ENCODE data around the gene CLDN19.

CLDN19 gene, protein sequence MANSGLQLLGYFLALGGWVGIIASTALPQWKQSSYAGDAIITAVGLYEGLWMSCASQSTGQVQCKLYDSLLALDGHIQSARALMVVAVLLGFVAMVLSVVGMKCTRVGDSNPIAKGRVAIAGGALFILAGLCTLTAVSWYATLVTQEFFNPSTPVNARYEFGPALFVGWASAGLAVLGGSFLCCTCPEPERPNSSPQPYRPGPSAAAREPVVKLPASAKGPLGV

DNA sequence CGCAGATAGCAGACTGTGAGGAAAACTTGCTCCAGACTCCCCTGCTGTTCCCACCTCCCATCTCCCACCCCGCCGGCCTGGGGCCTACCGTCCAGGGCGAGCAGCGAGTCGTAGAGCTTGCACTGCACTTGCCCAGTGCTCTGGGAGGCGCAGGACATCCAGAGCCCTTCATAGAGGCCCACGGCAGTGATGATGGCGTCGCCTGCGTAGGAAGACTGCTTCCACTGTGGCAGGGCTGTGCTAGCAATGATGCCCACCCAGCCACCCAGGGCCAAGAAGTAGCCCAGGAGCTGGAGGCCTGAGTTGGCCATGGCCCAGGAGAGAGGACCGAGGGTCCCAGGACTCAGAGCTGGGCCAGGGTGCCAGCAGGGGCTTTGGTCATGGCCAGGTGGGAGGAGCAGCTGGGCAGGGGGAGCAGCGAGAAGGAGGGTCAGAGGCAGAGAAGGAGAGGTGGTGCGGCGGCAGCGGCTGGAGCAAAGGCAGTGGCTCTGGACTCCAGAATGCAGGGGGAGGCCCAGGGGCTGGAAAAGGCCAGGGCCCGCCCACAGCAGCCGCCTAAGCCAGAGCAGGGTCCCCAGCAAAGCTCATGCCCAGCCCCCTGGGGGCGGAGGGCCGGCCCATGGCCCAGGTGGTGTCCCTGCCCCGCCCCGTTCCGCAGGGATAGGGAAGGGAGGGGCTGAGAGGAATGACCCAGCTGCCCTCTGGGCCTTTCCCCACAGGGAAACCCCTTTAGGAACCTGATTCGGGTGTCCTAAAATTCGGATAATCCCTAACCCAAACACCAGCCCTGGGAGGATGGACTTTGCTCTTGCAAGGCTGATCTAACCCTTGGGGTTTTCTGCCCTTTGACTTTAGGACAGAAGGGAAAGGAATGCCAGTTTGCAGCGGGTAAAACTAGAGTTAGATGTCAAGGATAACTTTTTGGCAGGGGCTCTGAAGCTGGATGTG is at the start of gene CLDN19:
TSS of gene CLDN19 (minus strand) at position 484 of the 948 bp plus-strand sequence. CDS start at position 311, 173 bp downstream.
- DNase-seq (ENCODE audit: low spot score), result no peak

DNA sequence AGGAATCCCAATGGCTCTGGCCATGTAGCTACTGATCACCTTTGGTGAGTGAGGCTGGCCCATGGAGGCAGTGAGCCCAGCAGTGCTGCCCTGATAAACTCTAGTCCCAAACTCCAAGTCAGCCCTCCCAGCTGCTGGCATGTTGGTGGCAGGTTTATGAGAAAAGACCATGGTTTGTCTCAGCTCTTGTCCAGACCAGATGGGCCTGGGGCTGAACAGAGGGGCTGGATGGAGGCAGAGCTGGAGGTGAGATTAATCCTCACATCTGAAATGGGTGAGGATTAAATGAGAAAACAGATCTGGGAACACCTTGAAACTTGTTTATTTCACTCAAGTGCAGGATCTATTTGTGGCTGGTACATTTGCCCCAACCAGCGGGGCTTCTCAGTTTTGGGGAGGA is 48.0 kb upstream of the CLDN19 start:
- DNase-seq (ENCODE audit: low spot score), result no peak

DNA sequence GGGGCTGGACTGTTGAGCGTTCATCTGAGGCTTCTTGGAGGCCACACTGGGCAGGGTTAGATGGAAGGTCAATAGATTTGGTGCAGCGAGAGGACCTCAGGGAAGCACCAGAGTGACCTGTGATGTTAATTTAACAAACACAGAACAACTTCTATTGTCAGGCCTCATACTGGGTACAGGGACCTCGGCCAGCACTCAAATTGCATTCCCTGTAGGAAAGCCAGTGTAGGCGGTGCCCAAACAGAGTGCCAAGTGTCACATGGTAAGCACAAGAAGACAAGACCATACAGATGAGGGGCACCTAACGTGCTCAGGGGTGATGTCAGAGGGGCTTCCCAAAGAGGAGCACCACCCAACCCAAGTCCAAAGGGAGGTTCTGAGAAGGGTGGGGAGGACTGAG is 46.1 kb upstream of the CLDN19 start:
- DNase-seq (ENCODE audit: low spot score), result no peak

DNA sequence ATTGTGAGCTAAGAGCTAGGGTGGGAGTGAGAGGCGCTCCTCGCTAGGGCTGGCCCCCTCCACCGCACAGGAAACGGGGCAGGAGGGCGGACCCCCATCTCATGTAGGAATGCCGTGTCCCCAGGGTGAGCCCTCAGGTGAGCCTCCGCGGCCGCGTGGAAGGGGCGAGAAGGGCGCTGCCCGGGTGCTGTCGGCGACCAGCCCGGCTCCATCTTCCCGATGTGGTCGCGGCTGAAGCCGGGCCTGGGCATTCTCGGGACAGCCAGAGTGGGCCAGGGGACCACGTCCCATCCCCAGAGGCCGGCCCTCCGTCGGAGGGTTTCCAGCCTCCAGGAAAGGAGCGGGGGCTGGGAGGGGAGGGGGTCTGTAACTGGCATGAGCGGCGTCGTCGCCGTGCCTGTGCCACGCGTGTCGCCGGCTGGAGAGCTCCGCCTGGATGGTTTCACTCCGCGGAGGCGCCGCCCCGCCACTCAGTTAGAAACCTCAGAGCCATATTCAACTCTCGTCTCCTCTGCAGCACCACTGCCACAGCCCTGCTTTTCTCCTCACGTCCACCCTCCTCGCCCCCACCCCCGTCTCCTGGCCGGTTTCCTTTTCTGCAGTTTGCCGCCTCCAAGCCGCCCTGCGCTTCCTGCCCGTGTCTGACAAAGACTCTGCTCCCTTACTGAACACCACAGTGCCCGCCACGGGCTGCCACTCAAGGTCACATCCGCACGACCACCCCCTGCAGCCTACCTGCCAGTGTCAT is 45.1 kb upstream of the CLDN19 start, which contains the start of gene TMEM269:
TSS of gene TMEM269 (plus strand) at position 46 of the 748 bp plus-strand sequence. CDS start 4,903 bp downstream, outside the sequence.
- DNase-seq (ENCODE audit: low spot score), result no peak

DNA sequence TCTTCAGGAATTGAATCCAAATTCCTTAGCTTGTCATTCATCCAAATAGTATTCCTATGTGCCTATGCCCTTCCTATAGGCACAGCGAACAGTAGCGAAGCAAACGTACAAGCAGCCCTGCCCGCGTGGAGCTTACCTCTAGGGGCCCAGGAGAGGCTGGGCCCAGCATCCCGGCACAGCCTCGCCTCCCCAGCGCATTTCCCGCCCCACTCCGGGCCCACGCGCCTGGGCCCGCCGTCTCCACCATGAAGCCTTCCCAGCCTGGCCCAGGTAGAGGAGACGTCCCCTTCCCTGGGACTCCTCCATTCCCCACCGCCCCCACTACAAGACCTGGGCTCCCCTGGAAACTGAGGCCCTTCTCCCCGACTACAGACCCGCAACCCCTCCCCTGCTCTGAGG is 44.5 kb upstream of the CLDN19 start:
- no peak for DNase-seq (ENCODE audit: low spot score)

DNA sequence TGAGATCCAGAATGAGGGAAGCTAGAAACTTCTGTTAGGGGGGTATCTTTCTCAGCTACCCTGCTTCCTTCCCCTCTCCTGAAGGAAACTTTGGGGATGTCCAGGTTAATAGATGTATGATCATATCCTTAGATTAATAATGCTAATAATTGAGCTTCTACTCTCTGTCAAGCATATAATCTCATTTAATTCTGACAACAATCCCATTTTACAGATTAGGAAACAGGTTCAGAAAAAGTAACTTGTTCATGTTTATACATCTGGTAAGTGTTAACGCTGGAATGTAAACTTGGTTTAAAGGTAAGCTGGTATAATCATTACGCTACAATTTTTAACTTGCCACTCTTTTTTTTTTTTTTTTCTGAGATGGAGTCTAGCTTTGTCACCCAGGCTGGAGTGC is 43.1 kb upstream of the CLDN19 start:
- no peak for DNase-seq (ENCODE audit: low spot score)

DNA sequence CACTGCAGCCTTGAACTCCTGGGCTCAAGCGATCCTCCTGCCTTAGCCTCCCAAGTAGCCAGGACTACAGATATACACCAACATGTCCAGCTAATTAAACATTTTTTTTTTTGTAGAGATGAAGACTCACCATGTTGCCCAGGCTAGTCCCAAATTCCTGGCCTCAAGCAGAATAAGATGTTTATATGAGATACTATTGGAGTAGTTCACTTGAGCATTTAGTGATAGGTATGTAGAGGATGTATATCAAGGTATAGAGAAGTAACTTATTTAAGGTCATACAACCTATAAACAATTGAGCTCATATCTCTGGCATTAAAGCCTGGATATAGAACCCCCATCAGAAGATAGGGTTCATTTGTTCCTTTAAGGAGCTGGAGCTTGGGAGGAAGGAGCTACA is 40.1 kb upstream of the CLDN19 start:
- no peak for DNase-seq (ENCODE audit: low spot score)

DNA sequence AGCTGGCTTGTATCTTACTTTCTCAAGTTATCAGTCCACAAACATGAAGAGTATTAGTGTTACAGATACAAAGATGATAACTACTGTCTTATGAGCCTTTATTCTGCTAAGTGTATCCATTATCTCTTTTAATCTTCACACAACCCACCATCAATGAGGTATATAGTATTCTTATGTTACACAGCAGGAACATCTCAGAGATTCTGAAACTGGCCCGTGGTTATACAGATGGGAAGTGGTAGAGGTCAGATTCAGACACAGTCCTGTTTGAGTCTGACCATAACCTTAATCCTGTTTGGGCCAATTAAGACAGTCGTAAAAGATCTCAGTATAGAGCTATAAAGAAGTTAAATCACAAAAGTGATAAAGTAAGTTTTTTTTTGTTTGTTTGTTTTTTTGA is 39.7 kb upstream of the CLDN19 start:
- no peak for DNase-seq (ENCODE audit: low spot score)

DNA sequence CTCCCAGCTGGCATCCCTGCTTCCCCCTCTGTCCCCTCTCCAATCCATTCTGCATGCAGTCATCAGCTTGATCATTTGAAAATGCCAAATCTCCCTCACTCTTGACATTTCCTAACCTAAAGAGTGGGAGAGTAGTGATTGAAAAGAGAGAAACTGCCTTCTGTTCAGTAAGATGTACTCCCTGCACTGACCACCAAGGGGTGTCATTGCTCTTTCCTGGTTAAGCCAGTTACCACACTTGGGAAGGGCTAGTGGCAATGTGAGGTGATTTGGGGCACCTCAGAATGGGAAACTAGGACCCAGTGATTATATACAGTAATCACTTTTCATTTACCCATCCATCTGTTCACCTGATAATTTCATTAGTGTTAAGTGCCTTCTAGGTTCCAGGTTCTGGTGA is 37.8 kb upstream of the CLDN19 start:
- DNase-seq (ENCODE audit: low spot score), result no peak

DNA sequence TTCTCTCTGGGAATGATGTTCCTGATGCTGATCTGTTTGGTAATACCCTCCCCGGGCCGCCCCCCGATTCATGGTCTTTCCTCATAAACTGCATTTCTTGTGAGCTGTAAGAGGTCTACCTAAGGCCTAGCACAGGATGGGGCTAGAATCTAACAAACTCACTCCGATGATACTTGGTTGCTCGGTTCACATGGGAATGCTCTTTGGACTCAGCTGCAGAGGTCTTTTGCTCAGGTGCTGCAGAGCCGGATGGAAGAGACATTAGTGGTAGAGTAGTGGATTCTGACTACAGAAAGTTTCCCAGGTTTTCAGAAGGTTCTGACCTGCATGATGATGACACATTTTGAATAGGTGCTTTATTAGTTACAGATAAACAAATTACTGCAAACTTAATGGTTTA is 36.5 kb upstream of the CLDN19 start:
- no peak for DNase-seq (ENCODE audit: low spot score)

DNA sequence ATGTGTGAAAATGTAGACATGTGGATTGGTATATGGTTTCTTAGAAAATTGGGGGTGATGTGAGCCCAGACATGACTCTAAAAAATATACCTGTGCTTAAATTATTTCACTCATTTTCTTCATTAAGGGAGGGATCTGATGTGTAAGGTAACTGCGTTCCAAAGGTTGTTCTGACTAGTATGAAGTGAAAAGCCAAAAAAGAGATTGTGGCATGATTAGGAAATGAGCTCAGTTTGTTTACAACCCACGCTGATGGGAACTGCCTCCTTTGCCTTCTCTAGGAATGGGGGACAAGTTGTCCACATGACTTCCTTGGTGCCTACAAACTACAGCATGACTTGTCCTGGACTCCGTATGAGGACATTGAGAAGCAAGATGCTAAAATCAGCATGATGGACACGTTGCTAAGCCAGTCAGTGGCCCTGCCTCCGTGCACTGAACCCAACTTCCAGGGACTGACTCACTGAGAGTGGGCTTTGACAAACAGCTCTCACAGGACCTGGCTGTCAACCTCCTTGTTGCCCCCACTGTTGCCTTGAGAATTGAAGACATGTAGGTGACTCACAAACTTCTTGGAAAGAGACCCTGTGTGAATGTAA is 35.0 kb upstream of the CLDN19 start:
- no peak for DNase-seq (ENCODE audit: low spot score)

DNA sequence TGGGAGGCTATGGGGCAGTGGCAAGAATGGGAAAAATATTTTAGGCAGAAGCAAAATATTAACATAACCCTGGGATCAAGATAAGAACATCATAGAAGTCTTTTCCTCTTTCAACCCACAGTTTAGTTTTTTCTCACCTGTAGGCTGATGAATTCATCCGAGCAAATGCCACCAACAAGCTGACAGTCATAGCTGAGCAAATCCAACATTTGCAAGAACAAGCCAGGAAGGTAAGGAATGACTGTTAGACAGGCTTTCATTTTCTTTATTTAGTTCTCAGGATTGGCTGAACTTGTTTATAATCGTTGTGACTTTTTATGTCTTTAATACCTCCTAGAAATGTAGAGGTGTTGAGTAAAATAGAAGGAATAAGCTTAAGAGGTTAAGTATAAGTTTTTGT is 33.4 kb upstream of the CLDN19 start:
- no peak for DNase-seq (ENCODE audit: low spot score)

DNA sequence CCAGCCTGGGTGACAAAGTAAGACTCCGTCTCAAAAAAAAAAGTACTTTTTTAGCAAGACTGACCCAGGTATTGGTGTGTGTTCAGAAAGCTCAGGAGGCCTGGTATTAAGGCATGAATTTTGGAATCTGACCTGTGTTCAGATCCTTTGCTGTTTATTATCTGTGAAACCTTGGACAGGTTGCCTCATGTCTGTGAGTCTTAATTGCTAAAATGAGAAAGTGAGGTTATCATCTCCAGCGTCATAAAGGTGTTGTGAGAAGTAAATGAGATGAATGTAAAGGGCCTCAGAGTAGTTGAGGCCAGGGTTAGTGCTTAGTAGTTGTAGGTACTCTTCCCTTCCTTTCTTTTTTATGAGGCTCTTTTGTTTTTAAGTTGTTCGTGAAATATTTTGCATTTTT is 29.8 kb upstream of the CLDN19 start:
- DNase-seq (ENCODE audit: low spot score), result no peak

DNA sequence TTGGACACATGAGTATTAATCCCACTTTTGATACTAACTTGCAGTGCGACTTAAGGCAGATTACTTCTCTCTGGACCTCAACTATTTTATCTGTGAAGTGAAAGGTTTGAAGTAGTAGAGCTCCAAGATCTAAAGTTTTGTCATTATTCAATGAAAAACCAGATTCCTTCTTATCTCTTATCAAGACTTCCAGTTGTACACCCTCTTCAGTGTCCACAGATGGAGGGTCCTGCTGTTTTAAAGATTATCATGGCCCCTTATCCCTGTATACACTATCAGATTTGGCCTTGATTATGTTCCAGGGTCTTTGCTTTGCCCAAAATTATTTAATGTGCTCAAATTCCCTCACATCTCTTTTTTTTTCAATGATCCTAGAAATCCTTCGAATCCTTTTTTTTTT is 28.1 kb upstream of the CLDN19 start:
- DNase-seq (ENCODE audit: low spot score), result no peak

DNA sequence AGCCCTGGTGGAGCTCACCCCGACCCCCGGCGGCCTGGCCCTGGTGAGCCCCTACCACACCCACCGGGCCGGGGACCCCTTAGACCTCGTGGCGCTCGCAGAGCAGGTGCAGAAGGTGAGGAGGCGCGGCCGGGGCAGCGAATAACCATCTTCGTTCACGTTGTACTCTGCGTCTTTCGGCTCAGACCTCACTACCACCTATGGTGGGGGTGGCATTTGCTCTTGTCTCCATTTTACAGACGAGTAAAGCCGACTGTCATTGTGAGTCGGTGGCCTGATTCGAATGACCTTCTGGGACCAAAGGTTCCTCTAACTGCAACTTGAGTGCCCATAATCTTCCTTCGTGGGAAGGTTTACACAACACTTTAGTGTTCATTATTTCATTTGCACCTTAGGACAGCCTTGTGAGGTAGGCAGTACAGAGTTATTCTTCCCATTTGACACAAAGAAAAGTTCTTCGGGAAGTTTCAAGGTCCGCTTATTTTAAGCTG is 27.5 kb upstream of the CLDN19 start:
- DNase-seq (ENCODE audit: low spot score), result no peak

DNA sequence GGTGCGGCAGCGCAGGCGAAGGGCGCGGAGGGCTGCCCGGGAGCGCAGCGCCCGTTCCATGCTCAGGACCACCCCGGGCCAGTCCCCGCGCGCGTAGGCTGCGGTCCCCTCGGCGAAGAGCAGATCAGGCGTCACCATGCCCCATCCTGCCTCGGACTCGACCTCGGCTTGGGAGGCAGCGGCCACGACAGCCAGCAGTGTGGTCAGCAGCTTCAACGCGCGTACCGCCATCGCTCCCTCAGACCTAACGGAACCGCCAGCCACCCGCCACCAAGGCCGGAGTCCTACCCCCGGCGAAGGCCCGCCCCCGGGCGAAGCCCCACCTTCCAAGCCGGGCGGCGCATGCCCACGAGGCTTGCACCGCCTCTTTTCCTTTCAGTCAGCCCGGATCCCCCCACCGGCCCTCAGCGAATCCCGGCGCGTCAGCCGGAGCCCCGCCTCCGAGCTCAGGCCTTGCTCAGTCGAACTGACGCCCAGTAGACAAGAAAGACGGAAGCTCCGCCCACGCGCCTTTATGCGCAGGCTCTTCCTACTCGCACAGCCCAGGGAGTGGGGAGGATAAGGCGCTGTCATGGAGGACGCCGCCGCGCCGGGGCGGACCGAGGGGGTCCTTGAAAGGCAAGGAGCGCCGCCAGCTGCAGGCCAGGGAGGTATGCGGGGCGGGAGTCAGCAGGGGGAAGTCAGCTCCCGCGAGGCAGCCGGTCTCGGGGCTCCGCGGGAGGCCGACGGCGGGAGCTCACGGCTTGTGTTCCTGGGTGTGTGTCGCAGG is 26.9 kb upstream of the CLDN19 start, which contains the start of the genes C1orf50 and P3H1:
TSS of gene C1orf50 (plus strand) at position 509 of the 769 bp plus-strand sequence. CDS start at position 572, 63 bp downstream.
TSS of gene P3H1 (minus strand) at position 288 of the 769 bp plus-strand sequence. CDS start at position 231, 57 bp downstream.
- DNase-seq (ENCODE audit: low spot score), result peak; percentile 99

DNA sequence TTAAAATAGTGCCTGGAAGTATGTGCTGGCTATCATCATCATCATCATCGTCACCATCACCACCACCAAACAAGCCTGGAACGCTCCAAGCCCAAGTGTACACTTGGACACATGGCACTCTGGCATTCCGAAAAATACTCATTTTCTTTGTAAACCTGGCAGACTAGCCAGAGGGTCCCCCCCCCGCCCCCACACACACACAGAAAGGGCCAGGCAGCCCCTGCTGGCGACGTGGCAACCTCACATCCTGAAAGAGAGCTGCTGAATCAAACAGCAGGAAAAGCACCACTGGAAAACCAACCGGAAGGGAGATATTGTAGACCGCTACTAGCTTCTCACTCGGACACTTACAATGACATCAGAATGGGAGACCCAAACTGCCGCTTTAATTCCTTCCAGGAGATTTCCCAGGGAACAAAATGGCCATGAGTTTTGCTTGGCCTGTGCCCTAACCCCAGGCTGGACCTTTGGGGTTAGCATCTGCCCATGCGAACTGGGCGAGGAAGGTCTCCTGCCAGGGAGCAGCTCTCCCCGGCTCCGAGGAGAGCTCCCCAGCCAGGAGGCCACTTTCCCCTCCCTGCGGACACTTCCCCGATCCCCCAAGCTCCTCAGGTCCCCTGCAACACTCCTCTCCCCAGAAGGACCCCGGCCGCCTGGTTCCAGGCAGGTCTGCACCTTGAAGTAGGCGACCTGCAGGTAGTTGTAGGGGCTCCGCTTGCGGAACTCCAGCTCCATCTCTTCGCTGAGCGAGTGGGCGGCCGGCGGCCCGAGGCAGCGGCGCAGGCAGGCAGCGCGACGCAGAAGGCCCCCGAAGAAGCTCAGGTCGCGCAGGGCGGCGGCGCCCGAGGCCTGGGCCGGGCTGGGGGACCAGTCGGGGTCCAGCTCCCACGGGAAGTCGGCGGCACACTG is 26.1 kb upstream of the CLDN19 start:
- DNase-seq (ENCODE audit: low spot score), result peak; percentile 52

DNA sequence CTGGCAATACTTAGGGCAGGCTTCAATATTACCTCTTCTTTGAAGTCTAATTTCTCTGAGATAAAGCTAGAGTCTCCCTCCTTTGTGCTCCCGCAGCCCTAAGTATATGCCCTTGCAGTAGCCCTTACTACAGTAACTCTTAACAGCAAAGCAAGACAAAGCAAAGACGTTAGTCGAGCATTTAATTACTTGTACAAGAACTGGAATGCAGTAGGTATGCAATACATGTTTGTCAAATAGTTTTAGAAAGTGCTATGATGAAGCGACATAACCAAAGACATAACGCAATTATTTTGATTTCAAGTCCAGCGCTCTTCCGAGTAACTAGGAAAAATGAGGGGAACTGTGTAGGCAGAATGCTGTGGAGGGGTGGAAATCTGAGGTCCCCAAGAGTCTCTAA is 25.2 kb upstream of the CLDN19 start:
- no peak for DNase-seq (ENCODE audit: low spot score)

DNA sequence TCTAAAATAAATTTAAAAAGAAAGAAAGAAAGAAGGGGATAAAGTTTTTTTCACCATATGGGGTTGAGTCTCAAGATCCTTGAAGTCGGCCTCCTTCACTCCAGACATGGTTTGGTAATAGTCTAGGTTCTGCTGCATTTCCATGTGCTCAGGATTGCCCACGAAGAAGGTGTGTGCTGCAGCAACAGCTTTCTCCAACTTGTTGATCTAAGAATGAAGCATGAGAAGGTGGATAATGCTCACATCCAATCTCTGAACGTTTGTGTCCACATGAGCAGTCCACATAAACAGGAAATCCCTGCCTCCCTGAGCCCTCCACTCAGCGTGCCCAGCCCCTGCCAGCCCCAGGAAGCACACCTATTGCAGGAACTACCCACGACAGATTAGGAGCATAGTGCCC is 22.2 kb upstream of the CLDN19 start:
- no peak for DNase-seq (ENCODE audit: low spot score)

DNA sequence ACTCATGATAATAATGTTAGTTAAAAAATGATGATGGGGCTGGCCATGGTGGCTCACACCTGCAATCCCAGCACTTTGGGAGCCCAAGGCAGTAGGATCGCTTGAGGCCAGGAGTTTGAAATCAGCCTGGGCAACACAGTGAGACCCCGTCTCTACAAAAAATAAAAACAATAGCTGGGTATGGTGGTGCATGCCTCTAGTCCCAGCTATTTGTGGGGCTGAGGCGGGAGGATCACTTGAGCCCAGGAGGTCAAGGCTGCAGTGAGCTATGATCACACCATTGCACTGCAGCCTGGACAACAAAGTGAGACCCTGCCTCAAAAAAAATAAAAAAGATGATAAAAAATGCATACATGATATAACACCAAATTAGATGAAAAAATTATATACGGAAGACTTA is 21.5 kb upstream of the CLDN19 start:
- no peak for DNase-seq (ENCODE audit: low spot score)
